ENCODE results near the gene AKAIN1.

- no peak for TF ChIP-seq CTCF (IDR thresholded peaks at IDR 0.05)
- TF ChIP-seq POLR2A (IDR thresholded peaks at IDR 0.05): no peak
- no peak for TF ChIP-seq EP300 (IDR thresholded peaks at IDR 0.05)
- no peak for TF ChIP-seq POLR2AphosphoS5 (IDR thresholded peaks at IDR 0.05)
Observed at GRCh38 chr18:5239447-5239846, 42.4 kb upstream of the AKAIN1 start.

Data from upper lobe of left lung (tissue), 4 donors.